Fibroblast of skin of left biceps (primary cell): Measurements from ENCODE around the gene SMOC1.
"Not testable (repeated sequence)": the region's sequence is repeated elsewhere in the genome, so short reads cannot be mapped to it uniquely, and the experiment has no call there.

Experiments used
- DNase-seq, 2 experiments: peaks; one replicate each; pipeline ENCODE4 v3.0.0-alpha.2; 2013; ENCODE audit warnings: low read depth in 2 of 2

The SMOC1 gene

GRCh38 chr14:69900603-69901002, 21.4 kb downstream of the SMOC1 start:
- no peak for DNase-seq

- DNase-seq = no peak
Measured at GRCh38 chr14:69901113-69901951, 22.1 kb downstream of the SMOC1 start.

- DNase-seq = not testable (repeated sequence)
Measured at GRCh38 chr14:69903046-69903445, 23.8 kb downstream of the SMOC1 start.

- no peak for DNase-seq
Measured at GRCh38 chr14:69904246-69904645, 25.0 kb downstream of the SMOC1 start.

GRCh38 chr14:69906201-69906600, 27.0 kb downstream of the SMOC1 start:
- no peak for DNase-seq

GRCh38 chr14:69909826-69910550, 30.8 kb downstream of the SMOC1 start:
- DNase-seq = no peak

GRCh38 chr14:69910871-69911270, 31.7 kb downstream of the SMOC1 start:
- DNase-seq = no peak

GRCh38 chr14:69913686-69914085, 34.5 kb downstream of the SMOC1 start:
- DNase-seq = no peak

- no peak for DNase-seq
Measured at GRCh38 chr14:69916396-69916795, 37.2 kb downstream of the SMOC1 start.

GRCh38 chr14:69917287-69917686, 38.1 kb downstream of the SMOC1 start:
- DNase-seq = no peak

GRCh38 chr14:69919815-69920214, 40.6 kb downstream of the SMOC1 start:
- no peak for DNase-seq

GRCh38 chr14:69921052-69921451, 41.8 kb downstream of the SMOC1 start:
- DNase-seq = no peak

- DNase-seq = no peak
Measured at GRCh38 chr14:69922198-69922597, 43.0 kb downstream of the SMOC1 start.

GRCh38 chr14:69924201-69924600, 45.0 kb downstream of the SMOC1 start:
- no peak for DNase-seq

- DNase-seq = no peak
Measured at GRCh38 chr14:69928111-69928523, 48.9 kb downstream of the SMOC1 start.

- DNase-seq = no peak
Measured at GRCh38 chr14:69930780-69931379, 51.7 kb downstream of the SMOC1 start.

- no peak for DNase-seq
Measured at GRCh38 chr14:69931960-69932359, 52.7 kb downstream of the SMOC1 start.

GRCh38 chr14:69932391-69932790, 53.2 kb downstream of the SMOC1 start:
- DNase-seq = no peak

GRCh38 chr14:69933623-69934275, 54.5 kb downstream of the SMOC1 start:
- no peak for DNase-seq

- DNase-seq = no peak
Measured at GRCh38 chr14:69937367-69938081, 58.3 kb downstream of the SMOC1 start.

- no peak for DNase-seq
Measured at GRCh38 chr14:69938751-69939150, 59.5 kb downstream of the SMOC1 start.
